Measurements from ENCODE around the gene R3HDM2.

- no peak for TF ChIP-seq GATA2 (IDR thresholded peaks at IDR 0.05; ENCODE audit: low read depth, low read length)
- TF ChIP-seq GATA3 (IDR thresholded peaks at IDR 0.05; ENCODE audit: low read depth, low read length), result no peak
Measured at GRCh38 chr12:57438400-57438799, 7.6 kb upstream of the R3HDM2 start.

Measured in SH-SY5Y (cell line).